ENCODE data around the gene OR2T3. TPM values are rescaled to one million over a fixed set of nuclear protein-coding genes. Genes with fewer than 3 reads are reported as not detected.
"Not testable (repeated sequence)": the region's sequence is repeated elsewhere in the genome, so short reads cannot be mapped to it uniquely, and the experiment has no call there.

Gene OR2T3
- total RNA-seq, 1 experiment from 2014 or later: not detected

GRCh38 chr1:248436303-248436702 lies 36.8 kb upstream of the OR2T3 start:
- POLR2A ChIA-PET (ENCODE audit: low non-redundant PET); CTCF ChIA-PET; BruUV-seq (replicated peaks): not testable (repeated sequence)

GRCh38 chr1:248438668-248439067 lies 34.5 kb upstream of the OR2T3 start:
- H3K4me1 ChIP-seq (ENCODE audit: insufficient read depth, low read length, poor library complexity, severe bottlenecking); H3K4me3 ChIP-seq (ENCODE audit: low read depth, low read length, poor library complexity, severe bottlenecking); BruUV-seq (replicated peaks); H3K27me3 ChIP-seq (replicated peaks; ENCODE audit: insufficient read depth, low read depth, low read length, poor library complexity); H3K36me3 ChIP-seq (ENCODE audit: insufficient read depth, low read length, poor library complexity, severe bottlenecking); H3K27ac ChIP-seq (ENCODE audit: low read depth, low read length, poor library complexity, severe bottlenecking); DNase-seq (ENCODE audit: low spot score); POLR2A ChIA-PET (ENCODE audit: low non-redundant PET); CTCF ChIA-PET; H3K9me3 ChIP-seq (ENCODE audit: low read depth, low read length, poor library complexity, severe bottlenecking); intact Hi-C loops (cut with micrococcal nuclease; ENCODE audit: unreplicated experiment): not testable (repeated sequence)

More at GRCh38 chr1:248436303-248436702, 36.8 kb upstream of the OR2T3 start:
- intact Hi-C loops (cut with micrococcal nuclease; ENCODE audit: unreplicated experiment); H3K9me3 ChIP-seq (ENCODE audit: low read depth, low read length, poor library complexity, severe bottlenecking); H3K27ac ChIP-seq (ENCODE audit: low read depth, low read length, poor library complexity, severe bottlenecking); DNase-seq (ENCODE audit: low spot score); H3K4me3 ChIP-seq (ENCODE audit: low read depth, low read length, poor library complexity, severe bottlenecking); H3K27me3 ChIP-seq (replicated peaks; ENCODE audit: insufficient read depth, low read depth, low read length, poor library complexity); H3K4me1 ChIP-seq (ENCODE audit: insufficient read depth, low read length, poor library complexity, severe bottlenecking); H3K36me3 ChIP-seq (ENCODE audit: insufficient read depth, low read length, poor library complexity, severe bottlenecking): not testable (repeated sequence)

DNA sequence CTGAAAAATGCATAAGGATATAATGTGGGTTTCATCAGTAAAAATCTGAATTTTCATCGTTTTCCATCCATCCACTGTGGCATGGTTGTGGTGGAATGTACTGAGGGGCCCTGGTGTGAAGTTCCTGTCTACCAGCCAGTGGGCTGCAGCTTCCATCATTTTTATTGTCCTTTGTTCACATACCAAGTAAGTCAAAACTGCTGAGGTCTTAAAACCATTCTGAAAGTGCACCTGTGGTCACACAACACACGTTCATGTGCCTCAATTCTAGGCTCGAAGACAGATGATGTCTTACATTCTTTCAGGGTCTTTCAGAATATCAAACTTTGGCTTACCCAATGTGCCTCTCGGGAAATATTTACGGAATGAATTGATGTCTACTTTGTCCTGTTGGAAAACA lies 33.9 kb upstream of the OR2T3 start:
- DNase-seq (ENCODE audit: low spot score); POLR2A ChIA-PET (ENCODE audit: low non-redundant PET); CTCF ChIA-PET; H3K9me3 ChIP-seq (ENCODE audit: low read depth, low read length, poor library complexity, severe bottlenecking); BruUV-seq (replicated peaks); H3K36me3 ChIP-seq (ENCODE audit: insufficient read depth, low read length, poor library complexity, severe bottlenecking); H3K4me1 ChIP-seq (ENCODE audit: insufficient read depth, low read length, poor library complexity, severe bottlenecking); H3K27ac ChIP-seq (ENCODE audit: low read depth, low read length, poor library complexity, severe bottlenecking); H3K4me3 ChIP-seq (ENCODE audit: low read depth, low read length, poor library complexity, severe bottlenecking); intact Hi-C loops (cut with micrococcal nuclease; ENCODE audit: unreplicated experiment); H3K27me3 ChIP-seq (replicated peaks; ENCODE audit: insufficient read depth, low read depth, low read length, poor library complexity): not testable (repeated sequence)

GRCh38 chr1:248442500-248443277 lies 30.5 kb upstream of the OR2T3 start:
- H3K36me3 ChIP-seq (ENCODE audit: insufficient read depth, low read length, poor library complexity, severe bottlenecking); BruUV-seq (replicated peaks); H3K27ac ChIP-seq (ENCODE audit: low read depth, low read length, poor library complexity, severe bottlenecking); intact Hi-C loops (cut with micrococcal nuclease; ENCODE audit: unreplicated experiment); CTCF ChIA-PET; H3K4me3 ChIP-seq (ENCODE audit: low read depth, low read length, poor library complexity, severe bottlenecking); H3K27me3 ChIP-seq (replicated peaks; ENCODE audit: insufficient read depth, low read depth, low read length, poor library complexity); H3K4me1 ChIP-seq (ENCODE audit: insufficient read depth, low read length, poor library complexity, severe bottlenecking); H3K9me3 ChIP-seq (ENCODE audit: low read depth, low read length, poor library complexity, severe bottlenecking); POLR2A ChIA-PET (ENCODE audit: low non-redundant PET); DNase-seq (ENCODE audit: low spot score): not testable (repeated sequence)

DNA sequence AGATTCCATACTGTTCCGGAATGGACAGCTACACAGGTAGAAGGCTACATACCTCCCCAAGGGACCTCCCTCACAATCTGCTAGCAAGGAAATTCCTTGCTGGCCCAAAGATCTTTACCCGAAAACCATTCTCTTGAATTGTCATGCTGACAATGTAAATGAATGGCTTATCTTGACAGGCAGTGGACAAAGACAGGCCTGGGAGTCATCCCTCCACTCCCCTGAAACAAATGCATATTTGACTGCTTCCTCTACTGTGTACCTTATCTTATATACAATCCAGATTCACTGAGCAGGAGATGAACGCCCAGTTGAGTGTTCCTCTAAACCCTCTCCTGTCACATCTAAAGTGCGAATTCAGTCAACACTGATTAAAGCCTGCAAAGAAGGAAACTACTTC lies 28.5 kb upstream of the OR2T3 start:
- DNase-seq (ENCODE audit: low spot score); BruUV-seq (replicated peaks); H3K9me3 ChIP-seq (ENCODE audit: low read depth, low read length, poor library complexity, severe bottlenecking); intact Hi-C loops (cut with micrococcal nuclease; ENCODE audit: unreplicated experiment); POLR2A ChIA-PET (ENCODE audit: low non-redundant PET); H3K4me3 ChIP-seq (ENCODE audit: low read depth, low read length, poor library complexity, severe bottlenecking); H3K27ac ChIP-seq (ENCODE audit: low read depth, low read length, poor library complexity, severe bottlenecking); H3K27me3 ChIP-seq (replicated peaks; ENCODE audit: insufficient read depth, low read depth, low read length, poor library complexity); H3K36me3 ChIP-seq (ENCODE audit: insufficient read depth, low read length, poor library complexity, severe bottlenecking); H3K4me1 ChIP-seq (ENCODE audit: insufficient read depth, low read length, poor library complexity, severe bottlenecking); CTCF ChIA-PET: not testable (repeated sequence)

- BruUV-seq (replicated peaks); POLR2A ChIA-PET (ENCODE audit: low non-redundant PET); H3K4me1 ChIP-seq (ENCODE audit: insufficient read depth, low read length, poor library complexity, severe bottlenecking); intact Hi-C loops (cut with micrococcal nuclease; ENCODE audit: unreplicated experiment); CTCF ChIA-PET; H3K27me3 ChIP-seq (replicated peaks; ENCODE audit: insufficient read depth, low read depth, low read length, poor library complexity); H3K27ac ChIP-seq (ENCODE audit: low read depth, low read length, poor library complexity, severe bottlenecking); H3K4me3 ChIP-seq (ENCODE audit: low read depth, low read length, poor library complexity, severe bottlenecking); H3K9me3 ChIP-seq (ENCODE audit: low read depth, low read length, poor library complexity, severe bottlenecking); H3K36me3 ChIP-seq (ENCODE audit: insufficient read depth, low read length, poor library complexity, severe bottlenecking); DNase-seq (ENCODE audit: low spot score): not testable (repeated sequence)
These were observed 27.8 kb upstream of the OR2T3 start, which contains the start of gene OR2T2 for GRCh38 chr1:248445399-248445798. TSS of gene OR2T2 (plus strand) at chr1:248445637. CDS start at chr1:248452798, 7,161 bp downstream.

- H3K4me1 ChIP-seq (ENCODE audit: insufficient read depth, low read length, poor library complexity, severe bottlenecking); CTCF ChIA-PET; POLR2A ChIA-PET (ENCODE audit: low non-redundant PET); H3K36me3 ChIP-seq (ENCODE audit: insufficient read depth, low read length, poor library complexity, severe bottlenecking); BruUV-seq (replicated peaks); H3K27me3 ChIP-seq (replicated peaks; ENCODE audit: insufficient read depth, low read depth, low read length, poor library complexity); H3K4me3 ChIP-seq (ENCODE audit: low read depth, low read length, poor library complexity, severe bottlenecking); DNase-seq (ENCODE audit: low spot score); intact Hi-C loops (cut with micrococcal nuclease; ENCODE audit: unreplicated experiment); H3K27ac ChIP-seq (ENCODE audit: low read depth, low read length, poor library complexity, severe bottlenecking); H3K9me3 ChIP-seq (ENCODE audit: low read depth, low read length, poor library complexity, severe bottlenecking): not testable (repeated sequence)
These were observed 24.6 kb upstream of the OR2T3 start for GRCh38 chr1:248448409-248449074.
